Stimulated activated naive CD8-positive, alpha-beta T cell treated with anti-CD3 and anti-CD28 coated beads, Interleukin-15, Interleukin-2, amounts not matched to agents 100 U/mL and 50 U/mL, for 24 hours (primary cell): ENCODE measurements around the gene LINC01488.

Source experiments
- ATAC-seq: fragments of 150-1000 bp; cut with Tn5 transposase; one replicate; pipeline ENCODE4 v1.10.0; 2021
- DNase-seq: peaks from one replicate; pipeline ENCODE4 v3.0.0; 2021

The LINC01488 gene

GRCh38 chr11:69510471-69511357 is 29.3 kb downstream of the LINC01488 start:
- ATAC-seq: no peak
- no peak for DNase-seq

GRCh38 chr11:69511358-69512055 is 30.0 kb downstream of the LINC01488 start:
- ATAC-seq (no peak), DNase-seq (no peak)

GRCh38 chr11:69512136-69512535 is 30.7 kb downstream of the LINC01488 start:
- ATAC-seq (no peak), DNase-seq (no peak)

GRCh38 chr11:69512790-69513189 is 31.3 kb downstream of the LINC01488 start:
- ATAC-seq: no peak
- DNase-seq: no peak

- ATAC-seq (no peak), DNase-seq (no peak)
These were observed 31.7 kb downstream of the LINC01488 start for GRCh38 chr11:69513196-69513595.

- DNase-seq: no peak
- no peak for ATAC-seq
These were observed 32.3 kb downstream of the LINC01488 start for GRCh38 chr11:69513663-69514224.

GRCh38 chr11:69514771-69515170 is 33.3 kb downstream of the LINC01488 start:
- no peak for DNase-seq
- ATAC-seq: no peak

GRCh38 chr11:69515271-69516245 is 34.1 kb downstream of the LINC01488 start:
- ATAC-seq: no peak
- DNase-seq: no peak

- DNase-seq (no peak), ATAC-seq (no peak)
These were observed 35.1 kb downstream of the LINC01488 start for GRCh38 chr11:69516526-69516925.

GRCh38 chr11:69518081-69518950 is 36.9 kb downstream of the LINC01488 start:
- DNase-seq: no peak
- ATAC-seq: no peak

- DNase-seq (no peak), ATAC-seq (no peak)
These were observed 38.9 kb downstream of the LINC01488 start for GRCh38 chr11:69520186-69520916.

GRCh38 chr11:69521457-69521856 is 40.0 kb downstream of the LINC01488 start:
- DNase-seq (no peak), ATAC-seq (no peak)

GRCh38 chr11:69523453-69523852 is 42.0 kb downstream of the LINC01488 start:
- ATAC-seq (no peak), DNase-seq (no peak)

GRCh38 chr11:69524291-69524882 is 42.9 kb downstream of the LINC01488 start:
- ATAC-seq (no peak), DNase-seq (no peak)

- no peak for DNase-seq
- ATAC-seq: no peak
These were observed 43.5 kb downstream of the LINC01488 start for GRCh38 chr11:69524991-69525411.

GRCh38 chr11:69525516-69526452 is 44.3 kb downstream of the LINC01488 start:
- DNase-seq (no peak), ATAC-seq (no peak)

GRCh38 chr11:69526453-69526810 is 45.0 kb downstream of the LINC01488 start:
- ATAC-seq (no peak), DNase-seq (no peak)

GRCh38 chr11:69529001-69529400 is 47.5 kb downstream of the LINC01488 start:
- no peak for ATAC-seq

More at GRCh38 chr11:69529001-69529400, 47.5 kb downstream of the LINC01488 start:
- DNase-seq: no peak
